ENCODE results near the gene AIPL1.

DNA sequence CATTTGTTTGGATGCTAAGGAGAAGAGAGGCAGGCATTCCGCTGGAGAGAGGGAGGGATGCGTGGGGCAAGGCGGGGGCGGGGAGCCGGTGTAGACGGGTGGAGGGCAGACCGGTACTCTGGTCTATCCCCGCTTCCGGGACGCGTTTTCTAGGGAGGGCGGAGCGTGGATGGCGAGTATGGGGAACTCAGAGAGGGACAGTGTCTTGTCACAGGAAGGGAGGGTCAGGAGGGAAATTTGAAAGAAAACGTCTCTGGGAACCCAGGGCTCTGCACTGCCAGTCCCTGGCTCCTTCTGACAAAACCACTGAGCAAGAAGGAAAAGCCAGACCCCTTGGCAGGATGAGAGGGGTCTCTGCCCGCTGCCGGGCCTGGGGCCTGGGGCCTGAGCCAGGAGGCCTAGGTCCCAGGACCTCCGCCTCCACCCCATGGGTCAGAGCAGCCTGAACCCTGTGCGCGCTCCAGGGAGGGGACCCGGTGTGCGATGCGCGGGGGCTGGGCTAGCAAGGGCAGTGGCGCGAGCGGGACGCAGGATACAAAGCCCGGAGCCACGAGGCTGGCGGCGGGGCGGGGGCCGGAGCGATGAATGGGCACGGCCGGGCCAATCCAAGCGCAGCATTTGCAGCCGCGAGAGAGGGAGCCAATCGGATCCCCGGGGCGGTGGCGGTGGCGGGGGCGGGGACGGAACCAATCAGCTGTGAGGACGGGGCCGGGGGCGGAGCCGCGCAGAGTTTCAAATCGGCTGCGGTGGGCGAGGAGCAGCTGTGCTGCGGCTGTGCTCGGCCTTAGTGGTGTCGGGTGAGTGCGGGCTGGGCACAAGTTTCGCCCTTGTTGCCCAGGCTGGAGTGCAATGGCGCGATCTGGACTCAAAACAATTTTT is 9.0 kb upstream of the AIPL1 start, which contains the start of gene PIMREG:
- TF ChIP-seq CTCF (IDR thresholded peaks at IDR 0.05) (no peak), POLR2AphosphoS5 (IDR thresholded peaks at IDR 0.05) (no peak), POLR2A (IDR thresholded peaks at IDR 0.05) (no peak), EP300 (IDR thresholded peaks at IDR 0.05) (no peak)

All from upper lobe of left lung (tissue), 4 donors.